Activated T-helper 2 cell treated with anti-CD3 and anti-CD28 coated beads, Interferon-gamma antibody, Interleukin-2, Interleukin-4, amounts not matched to agents 10 μg/mL and 5 μg/mL and 100 μg/mL, durations not matched to agents 14 hours and 24 hours and 36 hours (primary cell): ENCODE data around the gene CDK9. TPM values are rescaled to one million over a fixed set of nuclear protein-coding genes. Genes with fewer than 3 reads are reported as not detected.

ENCODE experiments used
- DNase-seq: peaks from one replicate; pipeline ENCODE4 v3.0.0; 2021; ENCODE audit warnings: low spot score
- H3K27ac Mint-ChIP-seq: one replicate; pipeline ENCODE4 v1.8.0; 2021; ENCODE audit warnings: mixed read lengths
- H3K27me3 Mint-ChIP-seq: one replicate; pipeline ENCODE4 v1.8.0; 2021; ENCODE audit warnings: low read depth, mixed read lengths
- H3K36me3 Mint-ChIP-seq: one replicate; pipeline ENCODE4 v1.8.0; 2021; ENCODE audit warnings: low read depth, mixed read lengths
- H3K4me1 Mint-ChIP-seq: one replicate; pipeline ENCODE4 v1.8.0; 2021; ENCODE audit warnings: low read depth, mixed read lengths
- H3K4me3 Mint-ChIP-seq: one replicate; pipeline ENCODE4 v1.8.0; 2021; ENCODE audit warnings: low read depth, mild to moderate bottlenecking, moderate library complexity, mixed read lengths
- H3K9me3 Mint-ChIP-seq: one replicate; pipeline ENCODE4 v1.8.0; 2021; ENCODE audit warnings: mixed read lengths
- intact Hi-C: fragments of 100-400 bp; cut with micrococcal nuclease; formaldehyde crosslinking; loops from one replicate; pipeline ENCODE4 v1.15.1; 2023
- total RNA-seq: library from RNA; stranded (reverse); gene quantifications from 2 replicates; pipeline ENCODE4 v1.2.3, GENCODE V29; 2022

Gene CDK9
- total RNA-seq, 1 donor from 2014 or later: 98.1 TPM

DNA sequence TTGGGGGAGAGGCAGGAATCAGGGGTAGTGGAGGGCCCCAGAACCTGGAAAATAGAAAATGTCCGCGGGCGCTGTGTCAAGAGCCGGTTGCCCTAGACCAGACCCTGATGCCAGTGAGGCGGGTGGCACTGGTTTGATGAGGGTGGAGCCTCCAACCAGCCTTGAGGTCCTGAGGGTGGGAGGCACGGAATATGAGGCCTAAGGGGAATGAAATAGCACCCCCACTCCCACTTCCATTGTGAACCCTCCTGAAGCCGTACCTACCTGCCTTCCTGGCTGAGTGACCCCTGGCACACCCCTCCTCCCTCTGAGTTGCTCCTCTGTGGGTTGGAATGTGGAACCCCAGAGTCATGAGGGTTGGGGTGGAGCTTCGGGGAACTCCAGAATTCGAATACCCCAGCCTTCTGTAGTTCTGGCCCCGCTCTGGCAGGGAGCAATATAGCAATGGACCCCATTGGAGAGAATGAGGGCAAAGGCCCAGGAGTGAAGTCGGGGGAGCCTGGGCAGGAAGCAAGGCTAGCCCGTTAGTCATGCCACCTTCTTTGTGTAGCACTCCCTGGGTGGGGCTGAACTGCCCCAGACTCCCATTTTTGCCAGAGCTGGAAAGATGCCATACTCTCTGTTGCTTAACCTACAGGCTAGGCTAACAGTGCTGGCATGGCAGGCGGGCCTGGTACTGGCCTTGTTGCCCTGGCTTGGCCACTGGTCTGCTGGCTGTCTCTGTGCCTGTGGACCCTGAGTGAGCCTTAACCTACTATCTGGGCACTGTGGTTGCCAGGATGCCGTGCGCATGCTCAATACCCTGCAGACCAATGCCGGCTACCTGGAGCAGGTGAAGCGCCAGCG is 17.9 kb downstream of the CDK9 start:
- H3K4me3 Mint-ChIP-seq: peak overlapping the region; percentile 96
- no peaks in the 10 kb centered on the region for H3K9me3 Mint-ChIP-seq
- peaks cover 23% of the 10 kb centered on the region for H3K4me1 Mint-ChIP-seq
- DNase-seq: no peak
- intact Hi-C loops: loop anchor here (1.0 to 2.0 kb wide), 2 partner anchors 62 to 117 kb away; no protein-coding TSS in a partner anchor
- H3K27me3 Mint-ChIP-seq: no peaks in the 10 kb centered on the region
- peaks cover 44% of the 10 kb centered on the region for H3K36me3 Mint-ChIP-seq
- H3K27ac Mint-ChIP-seq: peak overlapping the region; percentile 96

DNA sequence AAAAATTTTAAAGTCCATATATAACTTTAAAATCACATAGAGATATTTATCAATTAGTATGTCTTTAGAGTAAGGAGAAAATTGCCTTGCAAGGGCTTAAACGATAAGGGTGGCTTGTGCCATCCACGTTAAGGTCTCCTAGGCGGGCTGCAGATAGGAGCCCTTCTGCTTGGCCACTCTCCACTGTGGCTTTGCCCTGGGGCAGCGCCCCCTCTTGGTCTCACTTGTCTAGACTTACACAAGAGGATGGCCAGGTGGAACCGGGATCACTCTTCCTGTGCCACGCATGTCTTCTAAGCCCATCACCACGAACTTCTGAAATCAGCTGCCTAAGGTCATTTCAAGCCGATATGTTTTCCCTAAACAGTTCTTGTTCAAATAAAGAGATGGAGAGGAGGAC is 19.8 kb downstream of the CDK9 start:
- Mint-ChIP-seq H3K9me3 (no peaks in the 10 kb centered on the region), H3K36me3 (peaks cover 58% of the 10 kb centered on the region), H3K4me1 (peaks cover 23% of the 10 kb centered on the region), H3K27me3 (no peaks in the 10 kb centered on the region), H3K27ac (no peak overlapping the region), H3K4me3 (no peak overlapping the region)
- intact Hi-C loops: no loop called here
- DNase-seq: no peak

GRCh38 chr9:127806871-127807270 is 21.0 kb downstream of the CDK9 start:
- peaks cover 64% of the 10 kb centered on the region for H3K36me3 Mint-ChIP-seq
- no peak overlapping the region for H3K27ac Mint-ChIP-seq
- intact Hi-C loops: no loop called here
- no peak overlapping the region for H3K4me3 Mint-ChIP-seq
- H3K27me3 Mint-ChIP-seq: no peaks in the 10 kb centered on the region
- DNase-seq: no peak
- H3K4me1 Mint-ChIP-seq: peaks cover 19% of the 10 kb centered on the region
- H3K9me3 Mint-ChIP-seq: no peaks in the 10 kb centered on the region

GRCh38 chr9:127808347-127809001 is 22.6 kb downstream of the CDK9 start:
- no peaks in the 10 kb centered on the region for H3K27me3 Mint-ChIP-seq
- H3K4me3 Mint-ChIP-seq: no peak overlapping the region
- H3K27ac Mint-ChIP-seq: no peak overlapping the region
- H3K36me3 Mint-ChIP-seq: peaks cover 72% of the 10 kb centered on the region
- intact Hi-C loops: no loop called here
- H3K4me1 Mint-ChIP-seq: peaks cover 12% of the 10 kb centered on the region
- no peak for DNase-seq
- no peaks in the 10 kb centered on the region for H3K9me3 Mint-ChIP-seq

GRCh38 chr9:127809002-127809539 is 23.2 kb downstream of the CDK9 start:
- no peaks in the 10 kb centered on the region for H3K27me3 Mint-ChIP-seq
- H3K4me3 Mint-ChIP-seq: no peak overlapping the region
- H3K27ac Mint-ChIP-seq: no peak overlapping the region
- H3K4me1 Mint-ChIP-seq: peaks cover 7% of the 10 kb centered on the region
- DNase-seq: no peak
- intact Hi-C loops: no loop called here
- no peaks in the 10 kb centered on the region for H3K9me3 Mint-ChIP-seq
- H3K36me3 Mint-ChIP-seq: peaks cover 73% of the 10 kb centered on the region

DNA sequence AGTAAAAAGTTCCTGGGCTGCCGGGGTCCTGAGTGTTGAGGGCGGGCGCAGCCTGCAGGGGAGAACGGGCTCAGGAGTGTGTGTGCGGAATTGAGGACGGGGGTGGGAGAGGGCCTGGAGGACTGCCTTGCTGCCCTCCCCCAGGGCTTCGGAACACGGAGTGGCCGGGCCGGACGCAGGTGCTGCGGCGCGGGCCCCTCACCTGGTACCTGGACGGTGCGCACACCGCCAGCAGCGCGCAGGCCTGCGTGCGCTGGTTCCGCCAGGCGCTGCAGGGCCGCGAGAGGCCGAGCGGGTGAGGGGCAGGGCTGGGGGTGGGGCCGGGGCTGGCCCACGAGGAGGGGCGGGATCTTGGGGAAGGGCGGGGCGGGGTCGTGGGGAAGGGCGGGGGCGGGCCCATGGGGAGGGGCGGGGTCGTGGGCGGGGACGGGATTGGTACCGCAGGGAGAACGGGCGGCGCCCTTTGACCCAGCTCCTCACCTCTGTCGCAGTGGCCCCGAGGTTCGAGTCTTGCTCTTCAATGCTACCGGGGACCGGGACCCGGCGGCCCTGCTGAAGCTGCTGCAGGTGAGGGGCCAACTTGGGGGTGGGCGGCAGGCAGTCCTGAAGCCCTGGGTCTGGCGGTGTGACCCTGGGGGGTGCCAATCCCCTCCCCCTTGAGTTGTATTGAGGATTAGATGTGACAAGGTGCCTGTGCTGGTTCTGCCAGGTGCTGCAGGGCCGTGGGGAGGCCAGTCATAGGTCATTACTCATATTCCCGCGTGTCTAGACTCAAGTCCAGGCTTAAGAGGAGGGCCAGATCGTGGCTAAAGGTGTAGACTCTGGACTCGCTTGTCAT is 23.9 kb downstream of the CDK9 start:
- Mint-ChIP-seq H3K36me3 (peaks cover 68% of the 10 kb centered on the region), H3K27me3 (no peaks in the 10 kb centered on the region), H3K4me3 (no peak overlapping the region), H3K9me3 (no peaks in the 10 kb centered on the region), H3K27ac (no peak overlapping the region), H3K4me1 (peaks cover 3% of the 10 kb centered on the region)
- intact Hi-C loops: no loop called here
- DNase-seq: no peak

DNA sequence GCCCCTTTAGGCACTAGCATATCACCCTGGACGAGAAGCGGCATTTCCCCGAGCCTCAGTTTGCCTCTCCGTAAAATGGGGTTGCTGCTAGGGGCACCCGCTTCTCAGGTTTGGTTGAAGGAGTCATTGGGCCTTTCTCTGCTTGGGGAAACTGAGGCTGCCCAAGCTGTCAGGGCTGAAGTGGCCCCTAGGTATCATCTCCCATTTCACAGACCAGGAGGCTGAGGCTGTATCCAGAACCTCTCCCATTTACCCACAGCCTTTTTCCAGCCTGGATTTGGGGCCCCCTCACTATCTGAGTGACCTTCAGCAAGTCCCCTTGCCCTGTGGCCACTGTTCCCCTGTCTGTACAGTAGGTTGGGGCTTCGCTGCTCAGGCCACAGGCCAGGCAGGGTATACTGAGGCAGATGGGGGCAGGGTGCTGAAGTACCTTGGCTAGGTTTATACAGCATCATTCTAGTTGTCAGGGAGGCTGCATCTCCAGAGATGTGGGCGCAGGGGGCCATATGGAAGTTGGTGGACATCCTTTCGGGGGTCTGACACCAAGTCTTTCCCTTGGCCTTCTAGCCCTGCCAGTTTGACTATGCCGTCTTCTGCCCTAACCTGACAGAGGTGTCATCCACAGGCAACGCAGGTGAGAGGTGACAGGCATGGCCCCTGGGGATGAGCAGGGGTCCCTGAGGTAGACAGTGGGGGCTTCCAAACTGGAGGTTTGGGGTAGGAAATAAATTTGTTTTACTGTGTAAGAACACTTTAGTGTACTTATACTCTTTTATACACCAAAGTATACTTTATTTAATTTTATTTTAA is 24.7 kb downstream of the CDK9 start:
- Mint-ChIP-seq H3K4me3 (no peak overlapping the region), H3K27me3 (no peaks in the 10 kb centered on the region), H3K4me1 (peaks cover 2% of the 10 kb centered on the region), H3K9me3 (no peaks in the 10 kb centered on the region), H3K36me3 (peaks cover 63% of the 10 kb centered on the region), H3K27ac (no peak overlapping the region)
- intact Hi-C loops: no loop called here
- DNase-seq: no peak

DNA sequence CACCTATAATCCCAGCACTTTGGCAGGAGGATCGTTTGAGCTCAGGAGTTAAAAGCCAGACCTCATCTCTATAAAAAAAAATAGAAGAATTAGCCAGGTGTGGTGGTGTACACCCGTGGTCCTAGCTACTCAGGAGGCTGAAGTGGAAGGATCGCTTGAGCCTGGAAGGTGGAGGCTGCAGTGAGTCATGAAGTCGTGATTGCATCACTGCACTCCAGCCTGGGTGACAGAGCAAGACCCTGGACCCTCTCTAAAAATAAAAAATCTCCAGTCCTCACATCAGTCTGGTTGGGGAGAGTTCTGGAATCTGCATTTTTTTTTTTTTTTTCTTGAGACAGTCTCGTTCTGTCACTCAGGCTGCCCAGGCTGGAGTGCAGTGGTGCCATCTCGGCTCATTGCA is 26.2 kb downstream of the CDK9 start:
- peaks cover 55% of the 10 kb centered on the region for H3K36me3 Mint-ChIP-seq

DNA sequence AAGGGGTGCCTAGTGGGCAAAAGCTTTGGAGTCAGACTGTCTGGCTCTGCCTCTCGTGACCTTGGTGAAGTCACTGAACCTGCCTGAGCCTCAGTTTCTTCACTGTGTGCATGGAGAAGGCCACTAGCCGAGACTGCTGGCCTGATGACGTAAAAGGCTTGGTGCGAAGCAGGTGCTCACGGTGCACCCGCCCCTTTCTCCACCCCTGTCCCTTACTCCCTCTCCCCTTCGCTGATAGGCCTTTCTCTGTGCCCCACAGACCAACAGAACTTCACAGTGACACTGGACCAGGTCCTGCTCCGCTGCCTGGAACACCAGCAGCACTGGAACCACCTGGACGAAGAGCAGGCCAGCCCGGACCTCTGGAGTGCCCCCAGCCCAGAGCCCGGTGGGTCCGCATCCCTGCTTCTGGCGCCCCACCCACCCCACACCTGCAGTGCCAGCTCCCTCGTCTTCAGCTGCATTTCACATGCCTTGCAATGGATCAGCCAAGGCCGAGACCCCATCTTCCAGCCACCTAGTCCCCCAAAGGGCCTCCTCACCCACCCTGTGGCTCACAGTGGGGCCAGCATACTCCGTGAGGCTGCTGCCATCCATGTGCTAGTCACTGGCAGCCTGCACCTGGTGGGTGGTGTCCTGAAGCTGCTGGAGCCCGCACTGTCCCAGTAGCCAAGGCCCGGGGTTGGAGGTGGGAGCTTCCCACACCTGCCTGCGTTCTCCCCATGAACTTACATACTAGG is 27.3 kb downstream of the CDK9 start:
- intact Hi-C loops: no loop called here
- no peak for DNase-seq
- no peaks in the 10 kb centered on the region for H3K9me3 Mint-ChIP-seq
- no peaks in the 10 kb centered on the region for H3K27me3 Mint-ChIP-seq
- no peak overlapping the region for H3K4me3 Mint-ChIP-seq
- H3K27ac Mint-ChIP-seq: no peak overlapping the region
- H3K36me3 Mint-ChIP-seq: peaks cover 55% of the 10 kb centered on the region
- no peaks in the 10 kb centered on the region for H3K4me1 Mint-ChIP-seq

More for the DNA sequence above, 26.2 kb downstream of the CDK9 start:
- no peaks in the 10 kb centered on the region for H3K27me3 Mint-ChIP-seq
- intact Hi-C loops: no loop called here
- H3K4me1 Mint-ChIP-seq: no peaks in the 10 kb centered on the region
- no peaks in the 10 kb centered on the region for H3K9me3 Mint-ChIP-seq
- no peak overlapping the region for H3K4me3 Mint-ChIP-seq
- no peak for DNase-seq
- H3K27ac Mint-ChIP-seq: no peak overlapping the region

- intact Hi-C loops: no loop called here
- H3K27ac Mint-ChIP-seq: no peak overlapping the region
- no peaks in the 10 kb centered on the region for H3K27me3 Mint-ChIP-seq
- peaks cover 59% of the 10 kb centered on the region for H3K36me3 Mint-ChIP-seq
- no peaks in the 10 kb centered on the region for H3K9me3 Mint-ChIP-seq
- no peak overlapping the region for H3K4me3 Mint-ChIP-seq
- no peak for DNase-seq
- no peaks in the 10 kb centered on the region for H3K4me1 Mint-ChIP-seq
These were observed 27.9 kb downstream of the CDK9 start for GRCh38 chr9:127813686-127814226.

DNA sequence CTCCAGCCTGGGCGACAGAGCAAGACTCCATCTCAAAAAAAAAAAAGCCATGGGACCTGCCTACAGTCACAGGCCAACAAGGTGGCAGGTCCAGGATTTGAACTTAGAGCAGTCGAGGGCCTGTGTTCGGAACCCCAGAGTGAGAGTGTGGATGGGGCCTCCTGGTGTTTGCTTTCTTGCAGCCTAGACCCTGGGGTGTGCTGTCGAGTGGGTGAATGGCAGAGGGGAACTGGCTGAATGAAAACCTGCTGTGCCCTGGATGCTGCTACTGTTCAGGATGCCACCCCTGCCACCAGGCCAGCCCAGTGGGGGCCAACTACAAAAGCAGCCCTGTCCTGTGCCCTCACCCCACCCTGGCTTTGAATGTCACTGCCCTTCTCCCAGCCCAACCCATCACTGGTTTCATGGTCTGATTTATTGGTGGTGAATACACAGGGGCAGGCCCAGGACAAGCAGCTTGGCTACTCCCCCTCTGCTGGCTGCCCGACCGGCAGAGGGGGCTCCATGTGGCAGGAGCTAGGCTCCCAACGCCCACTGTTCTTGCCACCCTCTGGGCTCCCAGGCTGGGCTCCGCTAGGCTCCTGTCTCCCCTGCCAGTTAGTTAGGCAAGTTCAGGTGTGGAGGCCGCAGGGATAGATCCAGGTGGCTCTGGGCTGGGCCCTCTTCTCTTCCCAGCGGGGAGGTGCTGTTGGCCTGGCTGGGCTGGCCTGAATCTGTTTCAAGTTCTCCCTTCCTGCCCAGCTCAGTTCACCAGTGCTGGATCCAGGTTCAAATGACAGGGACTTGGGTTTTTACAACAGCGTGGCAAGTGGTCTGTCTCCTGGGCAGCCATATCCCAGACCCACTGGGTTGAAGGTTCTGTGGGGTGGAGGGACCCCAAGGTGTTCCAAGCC is 29.0 kb downstream of the CDK9 start:
- intact Hi-C loops: no loop called here
- H3K27me3 Mint-ChIP-seq: no peaks in the 10 kb centered on the region
- no peaks in the 10 kb centered on the region for H3K9me3 Mint-ChIP-seq
- DNase-seq: no peak
- no peak overlapping the region for H3K4me3 Mint-ChIP-seq
- no peak overlapping the region for H3K27ac Mint-ChIP-seq
- H3K36me3 Mint-ChIP-seq: peaks cover 53% of the 10 kb centered on the region
- no peaks in the 10 kb centered on the region for H3K4me1 Mint-ChIP-seq
